T-helper 22 cell (primary cell): ENCODE data around the gene DPY30.

Source experiments
- DNase-seq: peaks from one replicate; pipeline ENCODE4 v3.0.0-alpha.2; 2020; ENCODE audit warnings: low read depth

The DPY30 gene

DNA sequence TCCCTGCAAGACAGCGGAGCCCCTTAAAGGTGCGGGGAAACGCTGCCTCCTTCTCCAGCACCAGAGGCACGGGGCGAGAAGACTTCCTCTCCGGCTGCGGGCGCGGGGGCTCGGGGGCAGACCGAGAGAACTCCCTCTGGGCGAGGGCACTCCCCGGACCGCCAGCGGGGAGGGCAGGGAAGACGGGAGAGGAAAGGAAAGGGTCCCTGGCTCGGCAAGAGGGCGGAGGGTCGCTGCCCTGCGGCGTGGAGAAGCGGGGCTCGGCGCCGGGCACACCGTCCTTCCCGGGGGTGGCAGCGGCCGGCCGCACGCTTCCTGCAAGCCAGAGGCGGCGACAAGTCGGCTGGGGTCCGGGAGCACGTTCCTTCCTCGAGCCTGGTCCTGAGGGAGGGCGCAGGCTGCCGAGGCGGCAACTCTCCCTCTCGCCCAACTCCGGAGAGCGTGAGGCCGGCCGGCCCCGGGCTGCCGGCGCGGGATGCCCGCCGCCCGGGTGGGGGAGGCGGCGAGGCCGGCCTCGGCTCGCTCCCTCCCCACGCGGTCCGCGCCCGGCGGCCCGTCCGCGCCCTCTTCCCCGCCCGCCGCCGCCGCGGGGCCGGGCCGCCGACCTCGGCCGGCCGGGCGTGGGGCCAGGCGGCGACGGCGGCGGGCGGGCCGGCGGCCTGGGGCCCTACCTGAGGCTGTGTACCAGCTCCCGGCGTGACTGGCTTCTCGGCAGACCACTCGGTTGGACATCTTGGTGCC is 29.9 kb downstream of the DPY30 start:
- peak; percentile 21 for DNase-seq

DNA sequence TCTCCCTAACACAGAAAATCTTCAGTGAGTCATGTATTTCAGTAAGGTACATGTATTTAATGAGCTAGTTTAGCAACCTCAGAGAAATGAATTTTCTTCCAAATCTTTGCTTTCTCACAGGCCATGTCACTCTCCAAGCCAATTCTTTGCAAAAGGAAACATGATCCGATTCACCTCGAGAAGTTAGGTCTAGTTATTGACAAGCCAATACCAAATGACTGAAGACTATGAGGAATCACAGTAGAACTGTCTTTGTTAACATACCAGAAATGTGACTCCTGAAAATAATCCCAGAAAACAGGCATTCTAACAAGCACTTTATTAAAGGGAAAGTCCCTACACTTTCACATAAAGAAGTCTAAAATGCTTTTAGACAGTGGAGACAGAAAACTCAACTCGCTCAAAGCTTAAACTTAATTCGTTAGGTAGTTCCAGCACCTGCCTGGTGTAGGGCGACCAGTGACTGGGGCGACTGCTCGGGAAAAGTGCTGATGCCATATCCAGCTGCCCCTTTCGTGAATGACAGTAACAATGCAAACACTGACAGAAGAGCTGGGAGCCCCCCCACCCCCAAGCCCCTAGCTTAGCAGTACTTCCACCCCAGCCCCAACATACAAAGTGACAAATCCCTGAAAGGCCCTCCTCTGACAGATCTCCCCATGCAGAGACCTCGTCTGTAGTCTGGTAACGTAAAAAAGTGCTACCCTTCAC is 30.6 kb downstream of the DPY30 start:
- DNase-seq: no peak

DNA sequence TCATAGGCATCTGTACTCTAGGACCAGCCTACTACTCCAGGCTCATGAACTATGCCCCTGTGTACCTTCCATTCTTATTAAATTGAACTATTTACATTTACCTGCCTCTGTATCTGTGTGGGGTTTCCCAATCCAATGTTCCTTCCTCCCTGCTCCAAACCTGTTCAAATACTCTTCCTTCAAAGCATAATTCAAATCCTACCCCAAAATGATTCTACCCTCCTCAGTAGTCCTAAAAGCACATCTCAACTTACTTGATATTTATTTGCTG is 32.5 kb downstream of the DPY30 start:
- DNase-seq: no peak

GRCh38 chr2:32005371-32005976 is 34.1 kb downstream of the DPY30 start:
- DNase-seq: no peak

DNA sequence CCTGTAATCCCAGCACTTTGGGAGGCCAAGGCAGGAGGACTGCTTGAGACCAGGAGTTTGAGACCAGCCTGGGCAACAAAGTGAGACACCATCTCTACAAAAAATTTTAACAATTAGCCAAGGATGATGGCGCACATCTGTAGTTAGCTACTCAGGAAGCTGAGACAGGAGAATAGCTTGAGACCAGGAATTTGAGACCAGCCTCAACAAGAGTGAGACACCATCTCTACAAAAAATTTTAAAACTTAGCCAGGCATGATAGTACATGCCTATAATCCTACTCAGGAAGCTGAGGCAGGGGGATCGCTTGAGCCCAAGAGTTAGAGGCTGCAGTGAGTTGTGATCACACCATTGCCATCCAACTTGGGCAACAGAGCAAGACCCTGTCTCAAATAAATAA is 35.8 kb downstream of the DPY30 start:
- no peak for DNase-seq

DNA sequence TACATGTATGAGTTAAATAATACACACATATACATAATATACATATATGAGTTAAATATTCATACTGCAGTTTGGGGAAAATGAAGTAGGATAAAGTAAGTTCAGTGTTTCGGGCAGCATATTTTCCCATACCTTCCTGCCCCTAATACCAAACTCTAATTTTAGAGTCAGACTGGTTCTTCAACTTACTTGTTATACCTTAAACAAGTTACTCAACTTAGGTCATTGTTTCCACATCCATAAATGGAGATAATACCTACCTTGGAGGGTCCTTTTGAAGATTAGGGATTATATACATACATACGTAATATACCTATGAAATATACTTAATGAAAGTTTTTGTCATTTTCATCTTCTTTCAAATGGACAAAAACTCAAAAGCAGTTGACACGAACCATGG is 37.2 kb downstream of the DPY30 start:
- no peak for DNase-seq

- DNase-seq: no peak
These were observed 40.2 kb downstream of the DPY30 start for GRCh38 chr2:31999438-31999837.

DNA sequence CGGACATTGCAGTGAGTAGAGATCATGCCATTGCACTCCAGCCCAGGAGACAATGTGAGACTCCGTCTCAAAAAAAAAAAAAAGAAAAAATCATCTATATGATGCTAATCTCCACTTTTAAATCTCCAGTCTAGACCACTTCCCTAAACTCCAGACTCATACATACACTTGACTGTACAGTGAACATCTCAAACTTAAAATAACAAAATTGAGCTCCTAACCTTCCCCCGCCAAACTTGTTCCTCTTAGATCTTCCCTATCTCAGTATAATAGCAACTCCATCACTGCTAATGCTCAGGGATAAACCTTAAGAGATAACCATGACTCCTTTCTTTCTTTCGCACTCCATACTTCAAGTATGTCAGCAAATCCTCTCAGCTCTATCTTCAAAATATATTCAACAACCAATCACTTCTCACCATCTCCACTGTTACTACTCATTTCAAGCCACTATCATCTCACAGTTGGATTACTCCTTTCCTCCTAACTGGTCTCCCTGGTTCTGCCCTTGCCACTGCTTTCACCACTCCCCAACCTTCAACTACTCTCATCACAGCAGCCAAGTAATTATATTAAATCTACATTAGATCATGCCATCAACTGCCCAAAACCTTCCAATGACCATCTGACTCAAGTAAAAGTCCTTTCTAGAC is 40.7 kb downstream of the DPY30 start:
- DNase-seq: no peak

DNA sequence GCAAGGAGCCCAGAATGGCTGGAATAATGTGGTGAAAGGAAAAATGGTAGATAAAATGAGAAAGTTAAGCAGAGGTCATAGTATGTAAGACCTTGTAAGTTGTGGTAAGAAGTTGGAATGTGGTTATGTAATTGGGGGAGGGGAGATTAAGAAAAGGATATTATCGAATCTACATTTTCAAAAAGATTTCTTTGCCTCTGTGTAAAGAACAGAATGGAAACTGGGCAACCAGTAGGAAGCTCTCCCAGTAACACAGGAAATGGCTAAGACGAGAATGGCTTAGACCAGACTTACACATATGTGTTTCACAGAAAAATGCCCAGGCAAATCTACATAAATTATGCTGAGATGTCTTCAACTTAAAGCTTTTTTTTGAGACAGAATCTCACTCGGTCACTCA is 42.0 kb downstream of the DPY30 start:
- DNase-seq: no peak

DNA sequence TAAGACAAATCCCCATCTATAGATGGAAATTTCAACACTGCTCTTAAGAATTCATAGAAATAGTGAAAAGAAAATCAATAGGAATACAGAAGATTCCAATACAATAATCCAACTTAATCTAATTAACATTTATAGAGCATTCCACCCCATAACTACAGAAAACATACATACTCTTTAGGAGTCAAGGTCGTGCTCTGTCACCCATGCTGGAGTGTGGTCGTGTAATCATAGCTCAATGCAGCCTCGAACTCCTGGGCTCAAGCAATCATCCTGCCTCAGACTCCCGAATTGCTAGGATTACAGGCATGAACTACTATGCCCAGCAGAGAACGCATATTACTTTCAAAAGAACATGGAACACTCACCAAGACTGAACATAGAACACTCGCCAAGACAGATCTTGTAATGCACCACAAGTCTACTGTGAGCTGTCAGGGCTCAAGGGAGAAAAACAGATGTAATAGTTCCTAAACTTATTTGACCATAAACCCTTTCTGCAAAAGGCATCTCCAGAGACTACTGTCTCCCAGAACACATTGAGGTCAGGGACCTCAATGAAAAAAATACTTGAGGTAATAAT is 42.9 kb downstream of the DPY30 start:
- DNase-seq: no peak

DNA sequence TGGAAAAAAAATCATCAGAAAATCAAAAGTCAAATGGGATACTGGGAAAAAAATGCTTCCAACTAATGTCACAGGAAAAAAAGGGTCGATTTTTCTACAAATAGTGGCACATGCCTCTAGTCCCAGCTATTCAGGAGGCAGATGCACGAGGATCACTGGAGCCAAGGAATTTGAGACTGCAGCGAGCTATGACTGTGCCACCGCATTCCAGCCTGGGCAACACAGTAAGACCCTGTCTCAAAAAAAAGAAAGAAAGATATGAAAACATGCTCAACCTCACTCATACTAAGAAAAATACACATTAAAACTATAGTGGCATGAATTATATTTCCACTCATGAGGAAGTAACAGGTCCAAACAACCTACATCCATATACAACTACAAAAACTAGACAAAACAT is 46.7 kb downstream of the DPY30 start:
- DNase-seq: no peak

GRCh38 chr2:31992025-31992579 is 47.5 kb downstream of the DPY30 start:
- DNase-seq: no peak

DNA sequence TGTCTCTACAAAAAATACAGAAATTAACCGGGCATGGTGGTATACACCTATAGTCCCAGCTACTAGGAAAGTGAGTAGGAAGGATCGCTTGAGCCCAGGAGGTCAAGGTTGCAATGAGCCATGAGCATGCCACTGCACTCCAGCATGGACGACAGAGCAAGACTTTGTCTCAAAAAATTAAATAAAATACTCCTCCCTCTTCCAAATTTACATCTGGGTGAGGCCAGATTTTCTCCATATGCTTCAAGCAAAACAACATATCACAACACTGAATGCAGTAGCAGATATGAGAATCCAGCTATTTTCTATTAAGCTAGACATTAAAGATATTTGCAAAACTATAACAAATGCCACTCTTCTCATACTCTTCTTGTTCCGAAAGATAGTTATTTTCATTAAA is 49.7 kb downstream of the DPY30 start:
- no peak for DNase-seq

GRCh38 chr2:31987454-31988220 is 52.0 kb downstream of the DPY30 start:
- no peak for DNase-seq

DNA sequence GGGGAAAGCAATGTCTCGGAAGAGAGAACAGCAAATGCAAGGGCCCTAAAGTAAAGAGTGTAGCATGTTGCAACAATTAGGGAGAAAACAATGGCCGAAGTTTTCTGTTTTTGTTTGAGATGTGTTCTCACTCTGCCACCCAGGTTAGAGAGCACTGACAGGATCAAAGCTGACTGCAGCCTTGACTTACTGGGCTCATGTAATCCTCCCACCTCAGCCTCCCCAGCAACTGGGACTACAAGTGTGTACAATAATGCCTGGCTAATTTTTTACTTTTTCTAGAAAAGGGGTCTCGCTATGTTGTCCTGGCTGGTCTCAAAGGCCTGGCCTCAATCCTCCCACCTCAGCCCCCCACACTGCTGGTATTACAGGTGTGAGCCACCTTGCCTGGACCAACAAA is 52.7 kb downstream of the DPY30 start:
- DNase-seq: no peak

GRCh38 chr2:31983762-31984467 is 55.7 kb downstream of the DPY30 start:
- DNase-seq: no peak

DNA sequence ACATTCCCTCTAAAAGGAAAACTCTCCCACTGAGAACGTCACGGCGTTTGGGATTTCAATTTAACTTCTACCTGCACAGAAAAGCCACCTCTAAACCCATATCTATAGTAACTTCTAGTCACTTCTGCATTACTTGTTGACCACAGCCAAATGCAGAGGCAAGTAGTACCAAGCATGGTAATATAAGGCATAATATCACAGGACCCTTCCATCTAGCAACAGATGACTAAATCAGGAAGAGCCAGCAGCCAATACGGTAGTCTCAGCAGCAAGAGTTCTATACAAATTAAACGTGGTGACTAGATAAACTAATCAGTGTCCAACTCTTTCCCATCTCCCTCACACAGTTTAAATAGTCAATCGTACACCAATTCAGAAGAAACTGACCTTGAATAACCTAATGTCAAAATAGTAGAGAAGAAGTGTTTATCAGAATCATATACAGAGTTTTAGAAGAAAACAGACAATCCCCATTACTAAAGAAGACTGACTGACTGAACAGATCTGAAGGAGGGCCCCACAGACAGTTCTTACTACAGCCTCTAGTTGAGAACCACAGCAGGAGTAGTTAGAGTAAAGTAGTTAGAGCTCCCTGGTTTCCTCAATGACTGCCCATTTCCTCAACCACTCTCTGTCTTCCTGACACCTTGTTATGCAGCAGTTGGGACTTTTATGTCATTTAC is 58.8 kb downstream of the DPY30 start:
- no peak for DNase-seq

GRCh38 chr2:31979956-31980355 is 59.6 kb downstream of the DPY30 start:
- DNase-seq: no peak

GRCh38 chr2:31979018-31979417 is 60.6 kb downstream of the DPY30 start:
- no peak for DNase-seq

- no peak for DNase-seq
These were observed 61.2 kb downstream of the DPY30 start for GRCh38 chr2:31978436-31978835.
